GM12878 (cell line): Measurements from ENCODE around the gene CFAP299. TPM values are rescaled to one million over a fixed set of nuclear protein-coding genes. Genes with fewer than 3 reads are reported as not detected.

Experiments used
- ATF7 ChIP-seq: fragments of 450-650 bp; IDR thresholded peaks from 2 replicates; pipeline ENCODE4 v1.6.1; 2016; ENCODE audit warnings: low read depth, mild to moderate bottlenecking
- BACH1 ChIP-seq: fragments of 450-650 bp; IDR thresholded peaks from 2 replicates; pipeline ENCODE4 v1.6.1; 2017; ENCODE audit warnings: mild to moderate bottlenecking, borderline replicate concordance
- BRCA1 ChIP-seq: IDR thresholded peaks from 2 replicates; pipeline ENCODE4 v1.6.1; 2011; ENCODE audit warnings: low read depth, low read length, improper control_type of control experiment
- CREM ChIP-seq: IDR thresholded peaks from 2 replicates; pipeline ENCODE4 v1.6.1; 2014; ENCODE audit warnings: antibody characterized with exemption, low read depth
- EP300 ChIP-seq, 2 experiments: fragments of 150-350 bp in 1 of 2; IDR thresholded peaks; 2 replicates each; pipeline ENCODE4 v1.6.1; 2011 to 2012; ENCODE audit warnings: low read depth in 2 of 2, low read length in 2 of 2, borderline replicate concordance in 1 of 2, improper control_type of control experiment in 1 of 2, inconsistent platforms in 1 of 2; ENCODE audit not compliant: control insufficient read depth in 1 of 2
- IKZF2 ChIP-seq, 2 experiments: fragments of 450-650 bp; IDR thresholded peaks; 2 replicates each; pipeline ENCODE4 v1.6.1; 2017; ENCODE audit warnings: mild to moderate bottlenecking in 2 of 2, moderate library complexity in 2 of 2
- MTA2 ChIP-seq: fragments of 450-650 bp; IDR thresholded peaks from 2 replicates; pipeline ENCODE4 v1.6.1; 2016; ENCODE audit warnings: low read depth, mild to moderate bottlenecking, moderate library complexity
- PAX5 ChIP-seq: IDR thresholded peaks from 2 replicates; pipeline ENCODE4 v1.6.1; 2011; ENCODE audit warnings: low read depth, low read length, borderline replicate concordance
- PAX8 ChIP-seq: fragments of 450-650 bp; IDR thresholded peaks from 2 replicates; pipeline ENCODE4 v1.6.1; 2017; ENCODE audit warnings: mild to moderate bottlenecking, moderate library complexity
- PKNOX1 ChIP-seq: fragments of 450-650 bp; IDR thresholded peaks from 2 replicates; pipeline ENCODE4 v1.6.1; 2016; ENCODE audit warnings: mild to moderate bottlenecking
- PRDM15 ChIP-seq: fragments of 450-650 bp; formaldehyde crosslinking; IDR thresholded peaks from 2 replicates; pipeline ENCODE4 v1.4.0; 2020; ENCODE audit warnings: mild to moderate bottlenecking, moderate library complexity
- RAD51 ChIP-seq: fragments of 450-650 bp; IDR thresholded peaks from 2 replicates; pipeline ENCODE4 v1.6.1; 2016; ENCODE audit warnings: moderate library complexity, mild to moderate bottlenecking, inconsistent platforms
- SUPT20H ChIP-seq: IDR thresholded peaks from 2 replicates; pipeline ENCODE4 v1.6.1; 2011; ENCODE audit warnings: low read depth, mild to moderate bottlenecking, low read length, moderate library complexity, borderline replicate concordance; ENCODE audit not compliant: control insufficient read depth
- ZBTB11 ChIP-seq: fragments of 450-650 bp; formaldehyde crosslinking; IDR thresholded peaks from 2 replicates; pipeline ENCODE4 v1.5.0; 2022; ENCODE audit warnings: mild to moderate bottlenecking, missing genetic modification characterization
- ZBTB40 ChIP-seq: fragments of 450-650 bp; IDR thresholded peaks from 2 replicates; pipeline ENCODE4 v1.6.1; 2016; ENCODE audit warnings: mild to moderate bottlenecking, moderate library complexity, borderline replicate concordance
- ZNF217 ChIP-seq: fragments of 450-650 bp; IDR thresholded peaks from 2 replicates; pipeline ENCODE4 v1.6.1; 2017; ENCODE audit warnings: antibody characterized with exemption, mild to moderate bottlenecking
- ZNF622 ChIP-seq: fragments of 450-650 bp; IDR thresholded peaks from 2 replicates; pipeline ENCODE4 v1.6.1; 2017; ENCODE audit warnings: mild to moderate bottlenecking, inconsistent platforms
- polyA plus RNA-seq, 11 experiments: library from polyadenylated mRNA; depleted of rRNA in 4 of 11; unstranded in 6 of 11; stranded (reverse) in 5 of 11; fragments of >200 nt; fragmentation: Nextera tagmentation in 4 of 11; fragmentation: Illumina TruSeq in 1 of 11; extraction: Ambion mirVana in 4 of 11; extraction: Trizol in 1 of 11; gene quantifications; 1 replicate in 1 of 11; 2 replicates in 10 of 11; pipeline versions ENCODE4 v1.2.1 to v1.2.3, GENCODE V29; 2011 to 2016; ENCODE audit warnings: inconsistent platforms in 2 of 11, missing spikeins in 2 of 11, low read depth in 1 of 11
- total RNA-seq, 4 experiments: library from RNA; depleted of rRNA in 3 of 4; stranded (reverse); fragments of >200 nt in 3 of 4; fragmentation: Illumina TruSeq in 1 of 4; extraction: Trizol in 1 of 4; gene quantifications; 2 replicates each; pipeline versions ENCODE4 v1.2.1 to v1.2.3, GENCODE V29; 2013 to 2021

The CFAP299 gene
- total and polyA plus RNA-seq, 10 of the 15 experiments (the other 5 are each of a cell fraction or from before 2014, with no cell fraction given): 0.06 to 0.34 TPM; not detected in 8

- no peak for TF ChIP-seq PRDM15 (CRISPR knock-in tag)
- no peak for TF ChIP-seq ZBTB11 (CRISPR knock-in tag)
- TF ChIP-seq CREM: no peak
- TF ChIP-seq BACH1: peak; percentile 32; the same call in 1 of the 2 replicates
- peak; percentile 60; the same call in 1 of the 2 replicates for TF ChIP-seq PKNOX1
- peak; percentile 86 to 91 for TF ChIP-seq IKZF2 (IDR thresholded peaks at IDR 0.05)
- TF ChIP-seq EP300 (IDR thresholded peaks at IDR 0.05; ENCODE audit: borderline replicate concordance in 1 of 2, control insufficient read depth in 1 of 2, low read depth in 2 of 2, low read length in 2 of 2): peak; percentile 56 to 65; a peak in 2 of 4 replicates
- peak; percentile 89 for TF ChIP-seq RAD51
- TF ChIP-seq ATF7: peak; percentile 49; the same call in 1 of the 2 replicates
- TF ChIP-seq PAX8: no peak
- no peak for TF ChIP-seq ZNF622
- TF ChIP-seq ZBTB40: no peak
- peak; percentile 73 for TF ChIP-seq MTA2
- TF ChIP-seq SUPT20H: no peak
- TF ChIP-seq PAX5: no peak
- TF ChIP-seq BRCA1: no peak
- TF ChIP-seq ZNF217: no peak; the same call in 1 of the 2 replicates
Measured at GRCh38 chr4:80610845-80611677, 275.5 kb downstream of the CFAP299 start (continued).
